Islet of Langerhans (tissue), 1 donor: ENCODE measurements around the gene UBR3.

Experiments used
- FAIRE-seq: peaks from one replicate; lab custom pipeline; 2011; peaks lifted over from hg19 to GRCh38; lab: Jason Lieb, UNC

Gene UBR3

DNA sequence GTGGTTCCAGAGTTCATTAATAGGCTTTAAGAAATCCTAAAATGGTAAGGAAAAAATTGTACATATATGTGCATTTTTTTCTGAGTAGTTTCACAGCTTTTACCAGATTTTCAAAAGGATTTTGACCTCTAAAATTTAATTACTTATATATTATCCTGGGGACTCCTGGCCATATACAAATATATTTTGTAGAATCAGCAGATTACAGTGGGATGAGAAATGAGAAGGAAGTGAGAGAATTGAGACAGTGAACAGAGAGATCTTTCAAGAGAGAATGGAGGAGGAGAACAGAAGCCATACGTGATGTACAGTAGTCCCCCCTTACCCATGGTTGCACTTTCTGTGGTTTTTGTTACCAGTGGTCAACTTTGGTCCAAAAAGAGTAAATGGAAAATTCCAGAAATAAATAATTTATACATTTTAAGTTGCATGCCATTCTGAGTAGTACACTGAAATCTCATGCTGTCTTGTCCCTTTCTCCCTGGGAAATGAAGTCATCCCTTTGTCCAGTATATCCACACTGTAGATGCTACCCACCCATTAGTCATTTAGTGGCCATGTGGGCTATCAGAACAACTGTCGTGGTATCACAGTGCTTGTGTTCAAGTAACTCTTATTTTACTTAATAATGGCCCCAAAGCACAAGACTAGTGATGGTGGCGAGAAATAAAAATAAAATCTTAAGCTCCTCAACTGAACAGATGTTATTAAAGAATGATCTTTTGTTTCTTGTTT lies 220.2 kb downstream of the UBR3 start:
- no peak for FAIRE-seq

- no peak for FAIRE-seq
Measured at GRCh38 chr2:170052151-170052550, 224.9 kb downstream of the UBR3 start.

DNA sequence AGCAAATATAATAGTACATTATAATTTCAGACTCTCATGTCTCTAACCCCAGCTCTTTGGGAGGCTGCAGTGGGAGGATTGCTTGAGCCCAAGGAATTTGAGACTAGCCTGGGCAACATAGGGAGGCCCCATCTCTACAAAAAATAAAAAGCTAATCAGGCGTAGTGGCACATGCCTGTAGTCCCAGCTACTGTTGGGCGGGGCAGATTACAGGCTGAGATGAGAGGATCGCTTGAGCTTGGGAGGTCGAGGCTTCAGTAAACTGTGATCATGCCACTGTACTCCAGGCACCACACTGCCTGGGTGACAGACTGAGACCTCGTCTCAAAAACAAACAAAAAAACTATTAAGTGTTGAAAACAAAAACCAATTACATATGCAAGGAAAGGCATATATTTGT lies 227.7 kb downstream of the UBR3 start:
- FAIRE-seq = no peak

DNA sequence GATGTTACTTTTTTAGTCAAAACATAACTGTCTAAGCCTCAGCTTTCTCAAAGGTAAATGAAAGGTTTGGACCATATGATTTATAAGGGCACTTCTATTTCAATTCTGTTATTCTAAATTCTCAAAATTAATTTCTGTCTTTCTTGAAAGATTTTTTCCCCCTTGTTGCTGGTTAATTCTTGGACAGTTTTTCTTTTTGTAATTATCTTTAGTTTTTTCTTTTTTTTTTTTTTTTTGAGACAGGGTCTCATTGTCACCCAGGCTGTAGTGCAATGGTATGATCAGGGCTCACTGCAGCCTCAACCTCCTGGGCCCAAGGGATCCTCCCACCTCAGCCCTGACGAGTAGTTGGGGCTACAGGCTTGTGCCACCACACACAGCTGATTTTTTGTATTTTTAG lies 229.6 kb downstream of the UBR3 start:
- no peak for FAIRE-seq

DNA sequence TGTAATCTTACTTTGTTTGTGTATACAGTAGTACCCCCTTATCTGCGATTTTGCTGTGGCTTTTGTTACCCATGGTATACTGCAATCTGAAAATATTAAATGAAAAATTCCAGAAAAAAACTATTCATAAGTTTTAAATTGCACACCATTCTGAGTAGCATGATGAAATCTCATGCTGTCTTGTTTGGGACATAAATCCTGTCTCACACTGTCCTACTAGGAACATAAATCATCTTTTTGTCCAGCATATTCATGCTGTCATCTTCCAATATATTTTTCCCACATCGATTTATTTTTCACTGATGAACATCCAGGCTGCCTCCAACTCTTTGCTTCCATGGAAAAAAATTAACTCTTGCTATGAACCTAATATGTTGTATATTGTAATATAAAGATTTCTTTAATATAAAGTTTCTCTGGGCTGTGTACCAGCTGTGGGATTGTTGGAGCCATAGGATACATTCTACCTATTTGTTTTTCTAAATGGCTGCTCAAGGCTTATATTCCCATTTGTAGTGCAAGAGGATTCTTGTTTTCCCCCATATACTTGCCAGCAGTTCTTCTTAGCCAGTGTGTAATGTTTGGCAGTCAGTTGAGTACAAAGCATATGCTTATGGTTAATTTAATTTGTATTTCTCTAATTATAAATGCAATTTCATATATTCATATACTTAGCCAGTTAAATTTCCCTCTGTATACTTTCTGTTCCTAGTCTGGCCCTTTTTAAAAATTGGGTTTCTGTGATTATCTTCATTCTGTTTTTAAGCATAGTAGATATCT lies 236.4 kb downstream of the UBR3 start:
- FAIRE-seq = no peak

DNA sequence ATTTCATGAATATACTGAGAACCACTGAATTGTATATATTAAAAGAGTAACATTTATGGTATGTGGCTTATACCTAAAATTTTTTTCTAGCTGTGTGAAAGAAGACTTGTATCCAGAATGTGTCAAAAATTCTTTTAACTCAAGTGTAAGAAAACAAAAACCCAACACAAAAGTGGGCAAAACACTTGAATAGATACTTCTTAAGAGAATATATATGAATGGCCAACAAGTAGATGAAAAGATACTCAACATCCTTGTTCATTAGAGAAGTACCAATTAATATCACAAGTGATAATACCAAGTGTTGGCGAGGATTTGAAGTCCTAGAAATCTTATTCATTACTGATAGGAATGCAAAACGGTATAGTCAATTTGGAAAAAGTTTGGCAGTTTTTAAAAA lies 243.5 kb downstream of the UBR3 start:
- FAIRE-seq = no peak

DNA sequence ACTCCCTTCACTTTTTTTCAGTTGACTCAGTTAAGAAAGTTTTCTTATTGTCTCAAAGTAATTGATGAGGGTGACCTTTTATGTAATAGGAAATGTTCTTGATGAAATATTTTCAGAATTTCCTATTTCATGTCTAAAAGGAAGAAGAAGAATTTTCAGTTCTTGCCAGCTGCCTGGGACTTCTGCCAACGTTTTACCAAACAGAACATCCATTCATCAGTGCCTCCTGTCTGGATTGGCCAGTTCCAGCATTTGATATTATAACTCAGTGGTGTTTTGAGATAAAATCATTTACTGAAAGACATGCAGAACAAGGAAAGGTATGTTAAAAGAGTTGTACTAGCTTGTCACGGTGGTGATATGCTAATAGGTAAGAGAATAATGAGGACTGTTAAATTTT lies 246.0 kb downstream of the UBR3 start:
- no peak for FAIRE-seq

DNA sequence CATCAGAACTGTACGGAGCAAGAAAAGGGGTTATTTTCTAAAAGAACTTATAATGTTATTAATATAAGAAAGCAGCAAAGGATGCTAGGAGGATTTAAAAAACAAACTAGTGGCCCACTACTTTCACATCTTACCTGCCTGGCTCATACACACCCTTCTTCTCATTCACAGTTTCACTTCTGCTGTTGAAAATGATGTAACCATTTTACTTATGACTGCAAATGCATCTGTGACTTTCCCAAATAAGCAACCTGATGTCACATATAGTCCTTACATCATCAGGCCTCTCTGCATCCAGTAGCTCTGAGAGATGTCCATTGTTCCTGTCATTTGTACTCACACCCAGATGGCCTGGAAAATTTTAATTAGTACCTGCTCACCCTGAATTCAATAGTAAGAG lies 248.9 kb downstream of the UBR3 start:
- FAIRE-seq = no peak

DNA sequence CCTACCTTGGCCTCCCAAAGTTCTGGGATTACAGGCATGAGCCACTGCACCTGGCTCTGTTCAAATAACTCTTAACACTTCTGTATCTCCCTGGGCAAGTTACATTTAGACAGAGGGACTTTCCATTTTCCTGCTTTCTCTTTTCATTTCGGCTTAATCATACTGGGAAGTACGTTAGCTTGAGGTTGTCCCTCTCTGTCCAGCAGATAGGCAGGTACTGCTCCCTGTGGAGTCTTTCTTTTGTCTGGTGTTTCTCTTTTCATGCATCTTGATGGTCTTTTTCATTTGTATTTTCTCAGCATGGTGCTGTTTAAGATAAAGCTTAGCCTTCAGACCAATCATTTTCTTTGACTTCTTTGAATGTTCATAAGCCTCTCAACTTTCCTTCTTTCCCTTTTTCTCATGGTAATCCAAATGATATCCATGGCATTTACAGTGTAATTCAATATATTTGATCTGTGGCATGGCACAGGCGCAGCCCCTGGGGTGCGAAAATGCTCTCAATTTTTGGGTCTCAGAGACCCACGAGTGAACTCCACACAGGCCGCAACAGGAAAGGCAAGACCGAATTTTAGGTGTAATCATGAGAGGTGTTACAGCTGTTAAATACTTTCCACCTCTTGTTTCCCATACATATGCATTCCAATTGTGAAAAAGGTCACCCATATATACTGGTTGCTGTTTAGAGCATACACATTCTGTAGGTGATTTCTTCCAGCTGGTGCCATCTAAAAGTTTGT lies 250.7 kb downstream of the UBR3 start:
- no peak for FAIRE-seq

DNA sequence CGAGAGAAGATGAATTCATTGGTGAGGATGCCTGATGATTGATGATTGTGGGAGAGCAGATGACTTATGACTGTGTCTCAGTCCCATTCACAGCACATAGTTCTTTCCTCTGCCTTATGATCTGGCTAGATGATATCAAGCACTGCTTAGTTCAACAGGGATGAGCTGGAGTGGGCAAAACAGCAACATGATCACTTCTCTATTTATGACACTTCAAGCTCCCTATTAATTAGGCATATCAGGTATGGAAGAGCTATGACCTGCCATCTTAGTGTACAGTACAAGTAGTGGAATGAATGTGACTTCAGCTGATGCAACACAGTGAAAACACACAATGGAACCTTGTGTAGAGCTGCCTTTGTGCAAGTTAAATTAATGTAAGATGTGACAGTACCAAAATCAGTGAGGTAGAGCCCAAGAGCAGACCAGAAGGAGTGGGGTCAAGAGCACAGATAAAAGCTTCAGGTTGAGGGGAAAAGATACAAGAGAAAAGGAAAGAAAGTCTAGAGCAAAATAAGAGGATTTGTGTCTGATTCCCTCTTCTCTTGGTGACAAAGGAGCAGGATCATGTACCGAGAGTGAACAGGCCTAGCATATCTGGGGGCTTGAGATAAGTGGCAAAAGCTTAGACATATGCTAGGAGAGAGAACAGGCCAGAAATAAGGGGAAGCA lies 257.7 kb downstream of the UBR3 start:
- FAIRE-seq = no peak

DNA sequence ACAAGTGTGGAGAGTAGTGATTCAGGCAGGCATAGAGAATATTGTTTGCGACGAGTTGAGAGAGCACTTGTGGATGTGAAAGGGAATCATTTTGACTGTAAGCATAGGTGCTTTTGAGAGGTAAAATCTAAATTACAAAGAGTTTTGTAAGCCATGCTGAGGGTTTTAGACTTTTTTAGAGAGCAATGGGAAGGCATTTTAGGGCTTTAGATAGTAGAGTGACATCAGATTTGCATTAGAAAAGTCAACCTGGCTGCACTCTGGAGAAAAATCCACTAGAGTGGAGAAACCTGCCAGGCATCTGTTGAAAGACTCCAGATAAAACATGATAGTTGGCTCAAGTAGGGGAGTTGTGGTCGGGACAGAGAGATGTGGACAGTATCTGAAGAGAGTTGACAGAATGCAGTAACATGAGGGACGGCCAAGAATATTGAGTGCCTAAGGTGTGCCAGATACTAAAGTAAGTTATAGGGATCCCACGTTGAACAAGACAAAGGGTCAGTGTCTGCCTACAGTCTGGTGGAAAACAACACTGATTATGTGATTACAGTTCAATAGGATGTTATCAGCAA lies 258.9 kb downstream of the UBR3 start:
- FAIRE-seq = no peak

DNA sequence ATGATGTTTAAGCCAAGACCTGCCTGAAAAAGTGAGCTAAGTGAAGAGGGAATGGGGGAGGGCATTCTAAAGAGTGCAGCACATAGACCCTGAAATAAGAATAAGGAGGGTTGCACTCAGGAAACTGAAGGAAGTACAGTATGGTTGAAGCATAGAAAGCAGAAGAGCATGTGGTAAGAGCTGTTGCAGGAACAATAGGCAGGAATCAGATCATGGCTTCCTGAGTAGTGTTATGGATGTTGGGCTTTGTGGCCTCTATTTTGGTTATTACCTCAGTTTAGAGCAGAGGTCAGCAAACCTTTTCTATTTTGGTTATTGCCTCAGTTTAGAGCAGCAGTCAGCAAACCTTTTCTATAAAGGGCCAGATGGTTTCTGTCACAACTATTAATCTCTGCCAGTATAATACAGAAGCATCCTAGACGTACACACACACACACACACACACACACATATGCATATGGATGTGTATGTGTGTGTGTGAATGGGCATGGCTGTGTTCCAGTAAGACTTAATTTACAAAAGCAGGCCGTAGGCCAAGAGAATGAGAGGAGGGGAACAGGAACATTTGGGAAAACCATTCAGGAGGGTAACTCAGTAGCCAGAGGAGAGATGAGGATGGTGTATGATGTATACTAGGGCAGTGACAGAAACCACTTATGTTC lies 259.6 kb downstream of the UBR3 start:
- FAIRE-seq = no peak

DNA sequence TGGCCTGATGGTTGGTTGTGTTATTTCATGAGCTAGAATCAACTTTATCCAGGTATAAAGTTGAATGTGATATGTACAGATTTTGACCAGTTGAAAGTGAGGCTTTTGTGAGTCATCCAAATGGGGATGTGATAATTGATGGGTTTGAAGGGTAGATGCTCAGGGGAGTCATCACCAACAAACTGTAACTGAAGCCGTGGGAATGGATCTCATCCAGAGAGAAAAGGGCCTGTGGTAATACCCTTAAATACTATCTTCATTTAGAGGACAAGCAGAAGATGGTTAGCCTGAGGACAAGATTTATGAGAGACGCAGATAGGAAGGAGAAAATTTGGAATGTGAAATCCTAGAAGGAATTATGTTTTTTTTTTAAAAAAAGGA lies 260.1 kb downstream of the UBR3 start:
- no peak for FAIRE-seq

GRCh38 chr2:170088776-170089175 lies 261.5 kb downstream of the UBR3 start:
- peak; percentile 64 for FAIRE-seq

DNA sequence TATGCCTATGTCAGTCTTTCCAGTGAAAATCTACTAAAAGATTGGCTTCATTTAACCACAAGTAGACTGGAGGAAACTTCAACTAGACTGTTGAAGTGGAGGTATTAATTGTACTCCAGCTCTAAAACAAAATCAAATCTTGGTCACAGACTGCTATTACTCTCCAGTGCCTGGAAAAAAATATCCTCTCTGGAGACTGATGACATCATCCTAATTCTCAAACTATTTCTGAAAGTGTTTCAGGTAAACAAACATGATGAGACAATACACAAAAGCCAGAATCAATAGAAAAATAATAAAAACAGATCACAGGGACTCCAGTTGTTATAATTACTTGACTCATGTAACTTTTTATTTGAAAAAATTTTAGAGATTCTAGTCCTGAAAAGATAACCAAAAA lies 263.0 kb downstream of the UBR3 start:
- FAIRE-seq = no peak

DNA sequence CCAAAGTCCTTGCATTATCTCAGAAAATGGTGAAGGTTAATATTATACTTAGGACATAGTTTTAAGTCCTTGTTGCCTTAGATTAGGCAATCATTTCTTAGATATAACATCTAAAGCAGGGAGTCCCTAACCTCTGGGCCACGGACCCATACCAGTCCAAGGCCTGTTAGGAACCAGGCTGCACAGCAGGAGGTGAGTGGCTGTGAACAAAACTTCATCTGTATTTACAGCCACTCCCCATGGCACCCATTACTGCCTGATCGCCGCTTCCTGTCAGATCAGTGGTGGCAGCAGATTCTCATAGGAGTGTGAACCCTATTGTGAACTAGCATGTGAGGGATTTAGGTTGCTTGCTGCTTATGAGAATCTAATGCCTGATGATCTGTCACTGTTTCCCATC lies 264.2 kb downstream of the UBR3 start:
- FAIRE-seq = no peak

DNA sequence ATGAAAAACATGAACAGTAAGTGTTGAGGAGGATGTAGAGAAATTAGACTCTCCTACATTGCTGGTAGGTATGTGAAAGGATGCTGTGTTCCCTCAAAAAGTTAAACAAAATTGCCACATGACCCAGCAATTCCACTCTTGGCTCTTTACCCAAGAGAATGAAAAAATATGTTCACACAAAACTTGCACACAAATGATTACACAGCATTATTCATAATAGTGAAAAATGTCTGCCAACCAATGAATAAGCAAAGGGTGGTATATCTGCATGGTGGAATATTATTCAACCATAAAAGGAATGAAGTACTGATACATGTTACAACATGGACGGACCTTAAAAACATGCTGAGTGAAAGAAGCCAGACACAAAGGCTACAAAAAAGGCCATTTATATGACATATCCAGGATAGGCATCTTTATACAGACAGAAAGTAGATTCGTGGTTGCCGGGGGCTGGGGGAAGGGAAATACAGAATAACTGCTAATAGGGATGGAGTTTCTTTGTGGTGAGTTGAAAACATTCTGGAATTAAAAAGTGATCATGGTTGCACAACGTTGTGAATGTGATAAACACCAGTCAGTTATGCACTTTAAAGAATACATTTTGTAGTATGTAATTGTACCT lies 265.3 kb downstream of the UBR3 start:
- FAIRE-seq = no peak

GRCh38 chr2:170095380-170095779 lies 268.1 kb downstream of the UBR3 start:
- FAIRE-seq = no peak

GRCh38 chr2:170098626-170099312 lies 271.5 kb downstream of the UBR3 start:
- no peak for FAIRE-seq

DNA sequence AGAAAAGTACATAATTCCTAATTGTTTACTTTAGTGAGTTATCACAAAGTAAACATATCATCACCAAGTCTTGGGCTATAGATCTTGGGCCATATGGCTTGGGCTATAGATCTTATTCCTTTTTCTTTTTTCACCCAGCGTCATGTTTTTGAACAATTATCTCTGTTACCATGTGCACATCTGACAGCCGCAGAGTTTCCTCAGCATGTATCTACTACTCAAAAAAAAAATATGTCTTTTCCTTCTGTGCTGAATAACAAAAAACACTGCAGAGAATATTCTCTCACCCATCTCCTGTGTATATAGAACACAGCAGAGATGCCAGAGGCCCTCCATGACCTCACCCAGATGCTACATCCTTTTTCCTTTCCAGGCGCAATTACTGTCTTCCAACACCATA lies 274.5 kb downstream of the UBR3 start:
- FAIRE-seq = no peak
